Endometrial microvascular endothelial cells (primary cell): ENCODE results near the gene TCF15. TPM values are rescaled to one million over a fixed set of nuclear protein-coding genes. Genes with fewer than 3 reads are reported as not detected.

Source experiments
- in situ Hi-C: cut with HindIII; loops from 2 replicates; pipeline ENCODE4 v1.10.0; 2017; ENCODE audit warnings: low sequenced_read_pairs, low pct_unique_long_range_greater_than_20kb; ENCODE audit errors: inconsistent ontology term
- total RNA-seq: library from RNA; depleted of rRNA; stranded (reverse); fragments of >200 nt; gene quantifications from one replicate; pipeline ENCODE4 v1.2.3, GENCODE V29; 2015; ENCODE audit errors: inconsistent ontology term

TCF15 gene
- total RNA-seq, 1 donor from 2014 or later = 4.7 TPM

DNA sequence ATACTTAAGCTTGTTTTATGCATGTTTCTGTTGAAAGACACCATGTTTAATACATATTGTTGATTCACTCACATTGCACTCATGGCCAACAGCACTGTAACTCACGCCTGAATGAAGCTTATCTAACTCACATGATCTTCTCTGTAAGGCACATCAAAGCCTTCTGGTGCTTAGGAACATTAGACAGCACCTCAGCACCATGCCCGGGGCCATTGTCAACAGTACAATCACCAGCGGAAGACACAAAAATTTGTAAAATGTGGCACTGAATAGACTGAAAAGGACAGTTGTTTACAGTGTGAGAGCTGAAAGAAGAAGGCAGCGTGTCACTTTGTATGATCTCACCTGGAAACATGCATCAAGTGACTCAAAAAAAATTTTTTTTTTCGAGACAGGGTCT is 8.9 kb upstream of the TCF15 start:
- in situ Hi-C loops = no loop called here

DNA sequence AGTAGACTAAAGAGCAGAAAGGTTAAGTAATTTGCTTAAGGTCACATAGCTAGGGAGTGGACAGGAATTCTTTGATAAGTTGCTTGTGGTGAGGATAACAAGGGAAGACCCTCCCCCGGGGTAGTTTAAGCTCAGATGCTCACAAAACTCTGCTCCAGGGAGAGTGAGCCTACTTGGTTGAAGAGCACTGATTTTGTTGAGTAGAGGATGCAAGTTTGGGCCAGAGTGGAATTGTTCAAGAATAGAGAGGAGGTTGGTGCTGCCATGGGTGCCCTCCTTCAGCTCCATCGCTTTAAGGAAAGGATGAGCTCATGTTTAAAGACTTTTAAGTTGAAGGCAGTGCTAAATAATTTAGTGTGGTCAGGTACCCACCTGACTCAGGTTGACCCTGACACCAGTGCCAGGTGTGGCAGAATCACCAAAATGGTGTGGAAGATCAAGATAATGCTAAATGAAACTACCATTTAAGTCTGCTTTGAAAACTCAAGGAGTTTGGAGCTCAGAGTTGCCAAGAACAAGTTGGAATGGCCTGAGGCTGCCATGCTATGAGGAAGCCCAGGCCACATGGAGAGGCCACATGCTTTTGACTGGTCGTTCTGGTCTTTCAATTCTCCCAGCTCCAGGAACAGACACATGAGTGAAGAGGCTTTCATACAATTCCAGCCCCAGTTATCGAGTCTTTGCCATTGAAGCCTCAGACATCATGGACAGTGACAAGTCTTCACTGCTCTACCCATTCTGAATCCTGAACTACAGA is 8.0 kb upstream of the TCF15 start:
- in situ Hi-C loops = no loop called here

DNA sequence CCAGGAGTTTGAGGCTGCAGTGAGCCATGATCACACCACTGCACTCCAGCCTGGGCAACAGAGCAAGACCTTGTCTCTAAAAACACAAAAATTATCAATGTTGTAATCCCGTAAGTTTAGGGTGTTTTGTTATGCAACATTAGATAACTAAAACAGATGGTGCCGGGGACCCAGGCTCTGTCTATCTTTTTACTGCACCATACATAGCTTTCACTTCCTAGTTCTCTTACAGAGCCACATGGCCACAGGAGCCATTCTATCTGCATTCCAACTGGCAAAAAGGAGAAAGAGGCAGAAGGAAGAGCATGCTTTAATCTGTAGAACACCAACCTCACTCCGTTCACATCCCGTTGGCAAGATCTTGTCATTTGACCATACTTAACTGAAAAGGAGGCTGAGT is 5.4 kb upstream of the TCF15 start:
- in situ Hi-C loops = no loop called here

GRCh38 chr20:611843-612185 is 1.7 kb upstream of the TCF15 start:
- in situ Hi-C loops = no loop called here

- in situ Hi-C loops = no loop called here
Measured at GRCh38 chr20:611047-611842, 1.1 kb upstream of the TCF15 start.

- in situ Hi-C loops = no loop called here
Measured at GRCh38 chr20:609371-609964, 641 bp downstream of the TCF15 start.

DNA sequence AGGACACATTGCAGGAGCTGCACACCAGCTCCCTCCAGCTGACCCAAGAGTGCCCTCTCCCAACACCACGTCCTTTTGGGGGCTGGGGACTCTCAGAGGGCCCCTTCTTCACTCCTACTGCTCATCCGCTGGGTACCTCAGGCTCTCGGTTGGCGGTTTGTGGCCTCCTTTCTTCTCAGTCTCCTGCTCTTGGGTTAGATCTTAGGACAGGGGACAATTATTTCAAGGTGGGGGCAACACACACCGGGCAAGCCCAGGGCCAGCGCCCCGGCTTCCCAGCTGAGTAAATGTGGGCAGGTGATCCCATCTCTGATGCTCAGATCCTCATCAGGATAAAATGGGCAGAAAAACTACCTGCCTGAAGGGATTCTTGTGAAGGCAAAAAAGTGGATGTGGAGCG is 1.1 kb downstream of the TCF15 start:
- in situ Hi-C loops = no loop called here

- in situ Hi-C loops = no loop called here
Measured at GRCh38 chr20:607476-607875, 2.6 kb downstream of the TCF15 start.

DNA sequence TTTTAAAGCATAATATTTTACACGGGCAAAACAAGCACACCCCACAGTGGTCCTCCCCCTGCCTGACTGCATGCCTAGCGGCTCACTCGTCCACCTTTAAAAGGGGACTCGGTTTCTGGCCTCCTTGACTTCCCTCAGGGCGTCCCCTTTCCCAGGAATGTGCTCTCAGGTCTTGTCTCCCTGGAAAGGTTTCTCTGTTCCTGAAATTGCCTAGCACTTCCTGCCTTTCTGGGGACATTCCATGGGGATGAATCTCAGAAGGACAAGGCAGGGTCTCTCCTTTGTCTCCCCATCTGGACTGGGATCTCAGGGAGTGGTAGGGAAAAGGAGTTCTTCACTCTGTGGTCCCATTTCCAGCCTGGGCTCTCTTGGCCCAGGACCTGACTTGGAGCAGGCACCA is 4.9 kb downstream of the TCF15 start:
- in situ Hi-C loops = no loop called here

- in situ Hi-C loops = no loop called here
Measured at GRCh38 chr20:603116-603640, 6.9 kb downstream of the TCF15 start.

- in situ Hi-C loops = no loop called here
Measured at GRCh38 chr20:602111-602970, 7.8 kb downstream of the TCF15 start.

GRCh38 chr20:600736-601135 is 9.4 kb downstream of the TCF15 start:
- in situ Hi-C loops = no loop called here

DNA sequence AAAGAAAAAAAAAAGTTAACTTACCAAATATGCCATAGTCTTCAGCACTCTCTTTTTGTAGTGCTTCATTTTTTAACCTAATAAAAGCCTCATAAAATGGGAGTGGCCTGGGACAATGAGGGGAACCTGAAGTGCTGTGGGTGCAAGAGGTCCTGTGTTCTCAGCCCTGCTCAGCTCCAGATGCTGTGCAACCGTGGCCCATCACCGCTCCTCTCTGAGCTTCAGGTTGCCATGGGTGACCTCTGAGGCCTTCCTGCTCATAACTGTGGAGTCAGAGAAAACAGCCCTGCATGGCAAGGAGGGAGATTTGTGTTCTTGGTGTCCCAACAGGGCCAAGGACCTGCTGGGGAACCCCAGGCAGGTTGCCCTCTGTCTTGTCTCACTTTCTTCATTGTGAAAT is 10.0 kb downstream of the TCF15 start:
- in situ Hi-C loops = no loop called here

- in situ Hi-C loops = no loop called here
Measured at GRCh38 chr20:598133-598850, 11.8 kb downstream of the TCF15 start.

DNA sequence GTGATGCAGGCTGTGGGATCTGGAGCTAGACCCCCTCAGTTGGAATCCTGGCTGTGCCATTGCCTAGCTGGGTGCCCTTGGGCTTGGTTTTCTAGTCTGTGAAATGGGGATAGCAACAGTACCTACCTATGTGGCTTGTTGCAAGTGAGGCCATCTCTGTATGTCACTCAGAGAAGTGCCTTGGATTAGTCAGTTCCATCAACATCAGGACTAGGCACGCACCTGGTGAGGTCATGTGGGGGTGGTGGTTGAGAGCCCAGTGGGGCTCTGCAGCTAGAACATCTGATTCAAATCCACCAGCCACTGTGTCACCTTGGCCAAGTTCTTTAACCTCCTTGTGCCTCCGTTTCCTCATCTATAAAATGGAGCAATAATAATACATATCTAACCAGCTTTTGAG is 12.5 kb downstream of the TCF15 start:
- in situ Hi-C loops = no loop called here

DNA sequence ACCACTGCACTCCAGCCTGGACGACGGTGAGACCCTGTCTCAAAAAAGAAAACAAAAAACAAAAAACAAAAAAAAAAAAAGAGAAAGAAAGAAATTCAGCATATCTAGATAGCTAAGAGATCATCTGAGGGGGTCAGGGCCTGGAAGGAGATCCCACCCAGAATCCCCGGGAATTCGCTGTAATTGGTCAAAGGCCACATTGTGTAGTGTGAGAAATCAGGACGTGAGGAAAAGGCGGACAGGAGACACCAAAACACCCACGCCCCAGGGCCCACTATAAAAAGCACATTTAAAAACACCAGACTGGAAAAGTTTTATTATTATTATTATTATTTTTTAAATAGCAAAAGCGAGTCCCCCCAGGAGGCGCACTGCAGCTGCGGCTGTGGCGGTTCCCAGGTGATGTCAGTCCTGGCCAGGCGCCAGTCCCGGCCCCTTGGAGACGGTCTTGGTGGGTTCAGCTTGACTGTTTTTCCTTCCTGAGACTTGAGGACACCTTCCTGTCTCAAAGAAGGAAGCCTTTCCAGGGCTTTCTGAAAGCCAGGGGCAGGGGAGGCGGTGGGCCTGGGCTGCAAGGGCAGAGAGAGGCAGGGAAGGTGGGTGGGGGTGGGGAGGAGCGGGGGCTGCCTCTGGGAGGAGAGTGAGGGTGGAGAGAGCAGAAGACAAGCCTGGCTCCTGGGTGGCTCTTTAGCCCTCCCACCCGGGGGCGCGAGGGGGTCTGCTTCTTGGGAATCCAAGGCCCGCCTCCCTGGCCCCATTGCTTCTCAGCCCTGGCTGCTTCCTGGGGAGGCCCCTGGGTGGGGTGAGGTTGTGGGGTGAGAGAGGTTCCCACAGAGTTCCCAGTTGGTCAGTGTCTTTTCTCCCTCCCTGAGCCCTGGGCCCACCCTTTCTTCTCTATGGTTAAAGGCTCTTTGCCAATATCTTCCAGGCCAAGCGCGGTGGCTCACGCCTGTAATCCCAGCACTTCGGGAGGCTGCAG is 14.5 kb downstream of the TCF15 start:
- in situ Hi-C loops = no loop called here

GRCh38 chr20:592506-592905 is 17.6 kb downstream of the TCF15 start:
- in situ Hi-C loops = no loop called here
